SK-MEL-5 (cell line): ENCODE results near the gene MYBPC2. TPM values are rescaled to one million over a fixed set of nuclear protein-coding genes. Genes with fewer than 3 reads are reported as not detected.
"Not testable (repeated sequence)": the region's sequence is repeated elsewhere in the genome, so short reads cannot be mapped to it uniquely, and the experiment has no call there.

Source experiments
- DNase-seq: peaks from one replicate; pipeline ENCODE4 v3.0.0-alpha.2; 2016; ENCODE audit warnings: low read depth, low spot score
- in situ Hi-C: cut with HindIII; loops from 2 replicates; pipeline ENCODE4 v1.10.0; 2016; ENCODE audit warnings: low sequenced_read_pairs, high pct_unique_total_duplicates, low pct_unique_long_range_greater_than_20kb
- total RNA-seq: library from RNA; depleted of rRNA; stranded (reverse); fragments of >200 nt; shearing (Covaris generic); gene quantifications from 2 replicates; pipeline ENCODE4 v1.2.3, GENCODE V29; 2014

The MYBPC2 gene
- total RNA-seq, 1 experiment from 2014 or later: not detected

- DNase-seq, in situ Hi-C loops: not testable (repeated sequence)
Observed at GRCh38 chr19:50439130-50439529, 6.4 kb downstream of the MYBPC2 start.

DNA sequence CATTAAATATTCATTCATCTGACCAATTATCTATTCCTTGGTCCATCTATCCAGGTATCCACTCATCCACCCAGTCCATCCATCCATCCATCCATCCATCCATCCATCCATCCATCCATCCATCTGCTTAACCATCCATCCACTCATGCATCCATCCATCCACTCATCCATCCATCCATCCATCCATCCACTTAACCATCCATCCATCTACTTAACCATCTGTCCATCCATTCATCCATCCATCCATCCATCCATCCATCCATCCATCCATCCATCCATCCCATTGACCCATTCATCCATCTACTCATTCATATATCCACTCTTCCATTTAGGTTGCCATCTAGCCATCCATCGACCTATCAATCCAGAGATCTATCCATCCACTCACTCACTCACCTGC is 11.4 kb downstream of the MYBPC2 start:
- no peak for DNase-seq
- in situ Hi-C loops: no loop called here

GRCh38 chr19:50447053-50447452 is 14.4 kb downstream of the MYBPC2 start:
- DNase-seq: no peak
- in situ Hi-C loops: no loop called here

DNA sequence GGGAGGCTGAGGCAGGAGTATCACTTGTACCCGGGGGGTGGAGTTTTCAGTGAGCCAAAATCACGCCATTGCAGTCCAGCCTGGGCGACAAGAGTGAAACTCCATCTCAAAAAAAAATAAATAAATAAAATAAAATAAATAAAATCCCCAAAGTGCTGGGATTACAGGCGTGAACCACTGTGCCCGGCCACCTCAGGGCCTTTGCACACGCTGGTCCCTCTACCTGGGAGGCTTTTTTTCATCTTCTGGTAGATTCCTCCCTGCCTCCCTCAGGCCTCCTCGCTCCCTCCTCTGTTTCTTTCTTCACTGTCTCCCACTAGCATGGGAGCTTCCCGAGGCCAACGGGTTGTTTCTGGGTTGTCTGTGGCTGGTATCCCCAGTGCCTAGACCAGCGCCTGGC is 15.1 kb downstream of the MYBPC2 start:
- DNase-seq: no peak
- in situ Hi-C loops: no loop called here

DNA sequence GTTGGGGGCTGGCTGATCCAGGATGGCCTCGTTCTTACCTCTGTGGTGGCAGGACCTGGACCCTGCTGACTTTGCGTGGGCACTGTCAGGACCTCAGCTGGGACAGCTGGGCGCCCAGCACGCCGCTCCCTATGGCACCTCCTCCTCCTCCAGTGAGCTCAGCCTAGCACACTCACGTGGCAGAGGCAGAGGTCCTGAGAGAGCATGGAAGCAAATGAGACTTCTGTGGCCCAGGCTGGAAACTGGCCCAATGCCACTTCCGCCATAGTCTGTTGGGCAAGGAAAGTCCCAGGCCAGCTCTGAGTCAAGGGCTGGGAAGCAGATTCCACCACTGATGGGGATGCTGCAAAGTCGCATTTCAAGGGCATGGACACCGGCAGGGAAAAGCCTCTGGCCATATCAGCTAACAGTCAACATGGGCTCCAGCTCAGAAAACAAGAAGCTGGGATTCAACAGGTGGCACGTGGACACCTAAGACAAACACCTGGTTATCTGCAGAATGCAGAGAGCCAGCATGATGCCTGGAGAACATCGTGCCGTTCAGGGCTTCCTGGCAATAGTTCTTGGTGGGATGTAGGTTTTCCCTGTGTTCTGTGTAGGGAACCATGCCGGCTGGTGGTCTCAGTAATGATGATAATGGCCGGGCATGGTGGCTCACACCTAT is 16.7 kb downstream of the MYBPC2 start:
- peak; percentile 36 for DNase-seq
- in situ Hi-C loops: no loop called here

DNA sequence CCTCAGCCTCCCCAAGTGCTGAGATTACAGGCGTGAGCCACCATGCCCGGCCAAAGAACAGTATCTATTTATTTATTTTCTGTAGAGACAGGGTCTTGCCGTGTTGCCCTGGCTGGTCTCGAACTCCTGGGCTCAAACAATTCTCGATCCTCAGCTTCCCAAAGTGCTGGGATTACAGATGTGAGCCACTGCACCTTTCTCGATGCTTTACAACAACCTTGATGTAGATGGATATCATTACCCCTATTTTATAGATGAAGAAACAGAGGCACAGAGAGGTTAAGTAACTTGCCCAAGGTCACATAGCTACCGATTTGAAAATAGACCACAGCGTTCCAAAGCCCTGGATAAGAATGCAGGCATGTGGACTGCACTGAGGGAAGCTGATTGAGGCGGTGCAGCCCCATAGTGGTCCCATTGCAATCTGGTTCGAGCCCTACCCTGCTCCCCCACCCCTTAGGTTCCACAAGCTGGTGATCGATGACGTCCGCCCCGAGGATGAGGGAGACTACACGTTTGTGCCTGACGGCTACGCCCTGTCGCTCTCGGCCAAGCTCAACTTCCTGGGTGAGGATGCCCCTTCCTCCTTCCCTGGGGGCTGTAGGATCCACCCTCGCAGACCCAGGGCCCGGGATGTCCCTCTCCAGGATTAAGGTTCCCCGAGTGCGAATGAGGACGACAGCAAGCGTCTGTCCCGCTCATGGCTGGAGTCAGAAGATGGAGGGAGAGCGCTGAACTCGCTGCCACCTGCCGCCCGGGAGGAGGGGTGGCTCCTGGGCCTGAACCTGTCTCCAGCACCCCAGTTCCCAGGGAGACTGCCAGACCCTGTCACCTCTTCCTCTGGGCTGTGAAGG is 17.9 kb downstream of the MYBPC2 start:
- in situ Hi-C loops: no loop called here
- no peak for DNase-seq

DNA sequence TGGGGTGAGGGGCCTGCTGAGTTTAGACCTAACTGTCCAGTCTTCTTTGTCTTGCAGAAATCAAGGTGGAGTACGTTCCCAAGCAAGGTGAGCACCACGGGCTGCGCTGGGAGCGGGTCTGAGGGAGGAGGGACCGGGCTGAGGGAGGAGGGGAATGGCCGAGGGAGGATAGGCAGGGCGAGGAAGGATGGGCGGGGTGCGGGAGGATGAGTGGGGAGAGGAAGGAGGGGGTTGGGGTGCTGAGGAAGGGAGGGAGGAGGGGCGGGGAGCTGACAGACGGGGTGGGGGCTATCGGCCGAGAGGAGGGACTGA is 18.5 kb downstream of the MYBPC2 start:
- in situ Hi-C loops: no loop called here
- DNase-seq: no peak

DNA sequence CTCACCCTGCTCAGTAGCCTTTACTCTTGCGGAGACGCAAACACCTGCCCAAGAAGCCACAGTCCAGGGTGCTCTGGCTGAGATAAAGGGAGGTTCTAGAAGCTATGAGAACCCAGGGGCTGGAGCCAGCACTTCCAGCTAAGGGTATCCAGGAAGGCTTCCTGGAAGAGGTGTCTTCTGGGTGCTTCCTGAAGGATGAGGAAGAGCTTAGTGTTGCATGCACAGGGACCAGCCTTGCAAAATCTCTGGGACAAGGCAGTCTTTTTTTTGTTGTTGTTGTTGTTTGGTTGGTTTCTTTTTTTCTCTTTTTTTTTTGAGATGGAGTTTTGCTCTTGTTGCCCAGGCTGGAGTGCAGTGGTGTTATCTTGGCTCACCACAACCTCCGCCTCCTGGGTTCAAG is 20.6 kb downstream of the MYBPC2 start:
- no peak for DNase-seq
- in situ Hi-C loops: no loop called here

DNA sequence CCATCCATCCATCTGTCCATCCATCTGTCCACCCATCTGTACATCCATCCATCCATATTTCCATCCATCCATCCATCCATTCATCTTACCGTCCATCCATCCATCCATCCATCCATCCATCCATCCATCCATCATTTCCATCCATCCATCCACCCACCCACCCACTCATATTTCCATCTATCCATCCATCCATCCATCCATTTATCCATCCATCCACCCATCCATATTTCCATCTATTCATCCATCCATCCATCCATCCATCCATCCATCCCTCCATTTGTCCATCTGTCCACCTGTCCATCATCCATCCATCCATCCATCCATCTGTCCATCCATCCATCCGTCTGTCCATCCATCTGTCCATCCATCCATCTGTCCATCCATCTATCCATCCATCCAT is 23.3 kb downstream of the MYBPC2 start:
- in situ Hi-C loops: no loop called here
- DNase-seq: no peak

DNA sequence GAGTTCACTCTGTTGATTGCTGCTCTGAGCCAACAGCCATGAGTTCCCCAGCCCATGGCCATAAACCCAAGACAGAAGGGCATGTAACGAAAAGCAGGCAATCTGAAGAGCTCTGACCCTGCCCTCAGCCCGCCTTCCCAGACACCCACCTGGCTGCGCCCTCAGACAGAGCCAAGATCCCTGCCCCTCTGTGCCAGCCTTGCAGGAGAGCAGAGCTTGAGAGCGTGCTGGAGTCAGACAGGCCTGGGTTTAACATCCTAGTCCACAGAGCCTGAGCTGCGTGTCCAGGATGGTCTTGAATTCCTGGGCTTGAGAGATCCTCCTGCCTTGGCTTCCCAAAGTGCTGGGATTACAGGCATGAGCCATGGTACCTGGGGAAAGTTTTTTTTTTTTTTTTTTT is 24.6 kb downstream of the MYBPC2 start:
- DNase-seq: no peak
- in situ Hi-C loops: no loop called here

- DNase-seq: no peak
Observed at GRCh38 chr19:50458396-50459066, 25.8 kb downstream of the MYBPC2 start.

DNA sequence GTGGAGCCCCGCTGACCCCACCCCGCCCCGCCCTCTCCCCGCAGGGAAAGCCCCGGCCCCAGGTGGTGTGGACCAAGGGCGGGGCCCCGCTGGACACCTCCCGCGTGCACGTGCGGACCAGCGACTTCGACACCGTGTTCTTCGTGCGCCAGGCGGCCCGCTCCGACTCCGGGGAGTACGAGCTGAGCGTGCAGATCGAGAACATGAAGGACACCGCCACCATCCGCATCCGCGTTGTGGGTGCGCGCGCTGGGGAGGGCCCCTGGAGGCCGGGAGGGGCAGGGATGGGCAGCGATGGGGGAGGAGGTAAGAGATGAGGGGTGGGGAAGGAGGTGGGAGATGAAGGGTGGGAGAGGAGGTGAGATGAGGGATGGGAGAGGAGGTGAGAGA is 26.4 kb downstream of the MYBPC2 start:
- DNase-seq: no peak
- in situ Hi-C loops: no loop called here

More at GRCh38 chr19:50458396-50459066, 25.8 kb downstream of the MYBPC2 start:
- in situ Hi-C loops: no loop called here

DNA sequence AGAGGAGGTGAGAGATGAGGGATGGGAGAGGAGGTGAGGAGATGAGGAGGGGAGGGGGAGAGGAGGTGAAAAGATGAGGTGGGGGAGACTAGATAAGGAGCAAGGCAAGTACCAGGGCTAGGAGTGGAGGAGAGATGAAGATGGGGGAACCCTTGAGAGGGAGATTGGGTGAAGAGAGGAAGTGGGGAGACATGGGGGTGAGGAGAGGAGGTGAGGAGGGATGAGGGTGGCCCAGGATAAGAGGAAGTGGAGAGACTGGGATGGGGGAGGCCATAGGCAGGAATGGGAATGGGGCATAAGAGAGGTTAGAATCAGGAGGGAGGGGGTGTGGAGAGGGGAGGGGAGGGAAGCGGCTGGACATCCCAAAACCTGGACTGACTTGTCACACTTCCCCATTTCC is 26.9 kb downstream of the MYBPC2 start:
- DNase-seq: no peak
- in situ Hi-C loops: no loop called here

DNA sequence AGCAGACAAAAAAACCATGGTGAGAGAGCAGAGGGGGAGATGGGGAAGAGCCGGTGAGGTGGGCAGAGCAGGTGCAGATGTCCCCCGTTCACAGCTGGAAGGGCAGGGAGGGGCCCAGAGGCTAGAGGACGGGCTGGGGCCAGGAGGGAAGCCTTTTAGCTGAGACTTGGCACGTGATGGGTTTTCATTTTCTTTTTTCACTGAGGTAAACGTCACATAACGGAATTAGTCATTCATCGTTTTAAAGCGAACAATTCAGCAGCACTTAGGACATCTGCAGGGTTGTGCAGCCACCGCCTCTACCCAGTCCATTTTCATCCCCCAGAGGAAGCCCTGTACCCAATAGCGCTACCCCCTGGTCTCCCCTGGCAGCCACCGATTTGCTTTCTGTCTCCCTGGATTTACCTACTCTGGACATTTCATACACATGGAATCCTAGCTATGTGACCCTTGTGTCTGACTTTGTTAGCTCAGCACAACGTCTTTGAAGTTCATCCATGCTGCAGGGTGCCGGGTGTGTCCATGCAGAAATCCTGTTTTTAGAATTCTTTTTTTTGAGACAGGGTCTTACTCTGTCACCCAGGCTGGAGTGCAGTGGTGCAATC is 27.6 kb downstream of the MYBPC2 start:
- in situ Hi-C loops: no loop called here
- DNase-seq: peak; percentile 15

DNA sequence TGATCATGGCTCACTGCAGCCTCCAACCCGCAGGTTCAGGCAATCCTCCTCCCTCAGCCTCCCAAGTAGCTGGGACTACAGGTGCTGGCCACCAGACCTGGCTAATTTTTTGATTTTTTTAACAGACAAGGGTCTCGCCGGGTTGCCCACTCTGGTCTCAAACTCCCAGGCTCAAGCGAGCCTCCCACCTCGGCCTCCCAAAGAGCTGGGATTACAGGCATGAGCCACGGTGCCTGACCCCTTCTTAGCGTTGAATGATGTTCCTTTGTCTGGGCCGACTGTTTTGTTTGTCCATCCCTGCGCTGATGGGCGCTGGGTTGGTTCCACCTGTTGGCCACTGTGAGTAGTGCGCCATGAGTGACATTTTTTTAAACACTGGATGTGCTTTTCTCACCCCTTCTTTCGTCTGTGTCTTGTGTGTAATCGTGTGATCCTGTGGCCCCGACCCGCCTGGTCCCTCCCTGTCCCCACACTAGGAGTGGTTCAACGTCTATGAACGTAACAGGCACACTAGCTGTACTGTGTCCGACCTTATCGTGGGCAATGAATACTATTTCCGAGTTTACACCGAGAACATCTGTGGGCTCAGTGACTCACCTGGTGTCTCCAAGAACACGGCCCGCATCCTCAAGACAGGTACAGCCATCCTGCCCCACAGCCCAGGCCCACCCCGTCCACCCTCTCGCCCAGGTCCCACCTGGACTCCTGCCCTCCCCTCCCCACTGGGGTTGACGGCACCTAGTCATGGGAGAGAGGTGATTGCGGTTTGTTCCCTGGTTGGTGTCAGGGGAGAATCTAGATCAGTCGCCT is 28.6 kb downstream of the MYBPC2 start:
- peak; percentile 79 for DNase-seq
- in situ Hi-C loops: no loop called here

GRCh38 chr19:50462970-50463369 is 30.3 kb downstream of the MYBPC2 start:
- DNase-seq: no peak
- in situ Hi-C loops: no loop called here

DNA sequence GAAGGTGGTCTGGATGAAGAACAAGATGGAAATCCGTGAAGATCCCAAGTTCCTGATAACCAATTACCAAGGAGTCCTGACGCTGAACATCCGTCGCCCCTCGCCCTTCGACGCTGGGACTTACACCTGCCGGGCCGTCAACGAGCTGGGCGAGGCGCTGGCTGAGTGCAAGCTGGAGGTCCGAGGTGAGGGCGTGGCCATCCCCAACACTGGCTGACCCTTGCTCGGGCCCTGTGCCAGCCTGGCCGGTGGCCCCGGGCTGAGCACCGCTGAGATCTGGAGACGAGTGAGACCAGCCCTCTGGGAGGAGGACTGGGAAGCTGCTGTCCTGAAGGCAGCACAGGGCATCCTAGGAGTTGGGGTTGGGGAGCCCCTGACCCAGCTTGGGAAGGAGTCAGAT is 31.7 kb downstream of the MYBPC2 start:
- in situ Hi-C loops: no loop called here

DNA sequence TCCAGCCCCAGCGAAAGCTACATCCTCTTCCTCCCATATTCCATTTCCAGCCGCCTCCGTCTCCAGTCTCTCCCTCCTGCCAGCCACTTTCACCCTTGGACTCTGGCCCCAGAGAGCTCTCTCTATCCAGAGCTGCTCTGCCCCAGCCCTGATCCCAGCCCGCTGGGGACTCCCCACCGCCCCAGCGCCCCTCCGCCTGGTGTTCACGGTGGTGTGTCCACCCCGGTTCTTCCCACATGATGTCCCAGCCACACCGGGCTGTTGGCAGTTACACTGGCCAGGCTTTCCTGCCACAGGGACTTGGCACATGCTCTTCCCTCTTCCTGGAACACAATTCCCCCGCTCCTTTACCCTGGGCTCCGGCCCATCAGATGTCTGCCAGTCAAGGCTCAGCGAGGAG is 32.3 kb downstream of the MYBPC2 start:
- in situ Hi-C loops: no loop called here
- DNase-seq: no peak

More for the DNA sequence above, 31.7 kb downstream of the MYBPC2 start:
- DNase-seq: no peak
